A673 (cell line): ENCODE results near the gene AATF. TPM values are rescaled to one million over a fixed set of nuclear protein-coding genes. Genes with fewer than 3 reads are reported as not detected.

ENCODE experiments used
- BruUV-seq: library from RNA; stranded (reverse); fragments of 400-500 nt; replicated peaks from 2 replicates; lab custom pipeline; 2021; lab: Mats Ljungman, UMichigan
- CTCF ChIA-PET: fragments of 300-600 bp; sonication (Branson Sonifier 250); formaldehyde crosslinking; loops from one replicate; lab custom pipeline; 2022; ENCODE audit warnings: antibody characterized with exemption; lab: Charles Lee
- POLR2A ChIA-PET: fragments of 300-600 bp; sonication (Branson Sonifier 250); formaldehyde crosslinking; loops from one replicate; lab custom pipeline; 2022; ENCODE audit warnings: antibody characterized with exemption; ENCODE audit not compliant: low non-redundant PET; lab: Charles Lee
- DNase-seq: peaks from one replicate; pipeline ENCODE4 v3.0.0-alpha.2; 2015; ENCODE audit warnings: low spot score
- H3K27ac ChIP-seq: fragments of 200-600 bp; sonication (generic); 2 replicates; pipeline ENCODE4 v1.5.1; 2016; ENCODE audit warnings: mixed run types, low read depth, mild to moderate bottlenecking, mixed read lengths, antibody characterized with exemption, low read length; ENCODE audit not compliant: poor library complexity, severe bottlenecking
- H3K27me3 ChIP-seq: fragments of 200-600 bp; sonication (generic); replicated peaks from 2 replicates; pipeline ENCODE4 v1.6.1; 2017; ENCODE audit warnings: mixed run types, low read depth, mild to moderate bottlenecking, mixed read lengths, antibody characterized with exemption, low read length; ENCODE audit not compliant: insufficient read depth, poor library complexity
- H3K36me3 ChIP-seq: fragments of 200-600 bp; sonication (generic); 2 replicates; pipeline ENCODE4 v1.6.1; 2016; ENCODE audit warnings: mixed run types, mild to moderate bottlenecking, mixed read lengths, antibody characterized with exemption, low read length; ENCODE audit not compliant: insufficient read depth, poor library complexity, severe bottlenecking
- H3K4me1 ChIP-seq: fragments of 200-600 bp; sonication (generic); 2 replicates; pipeline ENCODE4 v1.6.1; 2017; ENCODE audit warnings: mixed run types, mild to moderate bottlenecking, mixed read lengths, antibody characterized with exemption, low read length; ENCODE audit not compliant: insufficient read depth, poor library complexity, severe bottlenecking
- H3K4me3 ChIP-seq: fragments of 200-600 bp; sonication (generic); 2 replicates; pipeline ENCODE4 v1.5.1; 2016; ENCODE audit warnings: low read depth, mixed run types, mild to moderate bottlenecking, mixed read lengths, low read length; ENCODE audit not compliant: poor library complexity, severe bottlenecking
- H3K9me3 ChIP-seq: fragments of 200-600 bp; sonication (generic); 2 replicates; pipeline ENCODE4 v1.6.1; 2016; ENCODE audit warnings: mixed run types, low read depth, mild to moderate bottlenecking, mixed read lengths, antibody characterized with exemption, low read length; ENCODE audit not compliant: poor library complexity, severe bottlenecking
- EZH2 ChIP-seq: fragments of 200-600 bp; sonication (generic); IDR thresholded peaks from 2 replicates; pipeline ENCODE4 v1.6.1; 2017; ENCODE audit warnings: borderline replicate concordance, low read depth, mild to moderate bottlenecking, mixed read lengths, antibody characterized with exemption, low read length; ENCODE audit not compliant: poor library complexity, severe bottlenecking
- intact Hi-C: fragments of 100-400 bp; cut with micrococcal nuclease; formaldehyde crosslinking; loops from one replicate; pipeline ENCODE4 v1.10.0; 2022; ENCODE audit not compliant: unreplicated experiment
- total RNA-seq: library from RNA; stranded (reverse); gene quantifications from 2 replicates; pipeline ENCODE4 v1.2.3, GENCODE V29; 2021
- TF ChIP-seq, protein P1 (sequence below): fragments of 300-800, 200-600 bp; sonication (generic); conservative IDR thresholded peaks from 2 replicates; pipeline ENCODE4 v1.5.1; 2017; ENCODE audit warnings: low read depth, mild to moderate bottlenecking, antibody characterized with exemption, low read length, moderate library complexity, mixed read lengths

The AATF gene
- total RNA-seq, 1 experiment from 2014 or later, result 51.3 TPM

DNA sequence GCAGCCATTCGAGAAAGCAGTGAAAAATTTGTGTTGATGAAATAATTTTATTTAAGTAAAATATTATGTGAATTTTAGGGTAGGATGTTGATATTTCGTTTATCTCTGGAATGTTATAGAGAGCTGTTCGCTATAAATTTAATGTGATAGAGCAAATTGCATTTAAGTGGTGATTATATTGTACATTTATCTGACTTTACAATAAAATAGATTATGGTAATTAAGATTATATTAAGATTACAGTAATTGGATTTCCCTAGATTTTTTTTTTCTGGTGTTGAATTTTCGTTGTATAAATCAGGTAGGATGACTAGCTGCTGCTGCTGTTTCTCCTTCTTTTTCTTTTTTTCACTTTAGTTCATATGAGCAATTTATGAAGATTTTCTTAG, 71.0 kb downstream of the AATF start:
- no peak for DNase-seq

DNA sequence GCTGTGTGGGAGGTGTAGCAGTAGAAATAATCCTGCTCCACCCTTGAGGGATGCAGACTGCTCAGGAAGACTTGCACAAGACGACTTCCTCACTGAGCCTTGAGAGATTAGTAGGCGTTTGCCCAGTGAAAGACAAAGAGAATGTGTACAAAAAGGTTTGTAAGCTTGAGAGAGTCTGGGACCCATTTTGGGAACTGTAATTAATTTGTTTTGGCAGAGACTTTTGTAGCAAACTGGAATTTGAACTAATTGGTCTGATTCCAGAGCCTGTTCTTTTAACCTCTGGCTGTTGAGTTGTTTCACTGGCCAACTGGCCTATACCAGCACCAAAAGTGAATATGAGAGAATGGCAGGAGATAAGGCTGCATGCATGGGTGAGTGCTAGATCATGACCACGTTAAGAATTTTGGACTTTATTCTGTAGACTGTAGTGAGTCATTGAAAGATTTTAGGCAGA, 75.5 kb downstream of the AATF start:
- intact Hi-C loops, result no loop called here
- POLR2A ChIA-PET, result no interaction called here
- BruUV-seq, result no TSS peak
- TF ChIP-seq EZH2, result no peak
- TF ChIP-seq, protein P1, sequence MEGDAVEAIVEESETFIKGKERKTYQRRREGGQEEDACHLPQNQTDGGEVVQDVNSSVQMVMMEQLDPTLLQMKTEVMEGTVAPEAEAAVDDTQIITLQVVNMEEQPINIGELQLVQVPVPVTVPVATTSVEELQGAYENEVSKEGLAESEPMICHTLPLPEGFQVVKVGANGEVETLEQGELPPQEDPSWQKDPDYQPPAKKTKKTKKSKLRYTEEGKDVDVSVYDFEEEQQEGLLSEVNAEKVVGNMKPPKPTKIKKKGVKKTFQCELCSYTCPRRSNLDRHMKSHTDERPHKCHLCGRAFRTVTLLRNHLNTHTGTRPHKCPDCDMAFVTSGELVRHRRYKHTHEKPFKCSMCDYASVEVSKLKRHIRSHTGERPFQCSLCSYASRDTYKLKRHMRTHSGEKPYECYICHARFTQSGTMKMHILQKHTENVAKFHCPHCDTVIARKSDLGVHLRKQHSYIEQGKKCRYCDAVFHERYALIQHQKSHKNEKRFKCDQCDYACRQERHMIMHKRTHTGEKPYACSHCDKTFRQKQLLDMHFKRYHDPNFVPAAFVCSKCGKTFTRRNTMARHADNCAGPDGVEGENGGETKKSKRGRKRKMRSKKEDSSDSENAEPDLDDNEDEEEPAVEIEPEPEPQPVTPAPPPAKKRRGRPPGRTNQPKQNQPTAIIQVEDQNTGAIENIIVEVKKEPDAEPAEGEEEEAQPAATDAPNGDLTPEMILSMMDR, result no peak
- no peak overlapping the region for H3K27ac ChIP-seq
- peak; percentile 7 for DNase-seq
- H3K4me1 ChIP-seq, result no peaks in the 10 kb centered on the region
- no peaks in the 10 kb centered on the region for H3K36me3 ChIP-seq
- no peaks in the 10 kb centered on the region for H3K9me3 ChIP-seq
- CTCF ChIA-PET, result no interaction called here
- no peaks in the 10 kb centered on the region for H3K27me3 ChIP-seq
- no peak overlapping the region for H3K4me3 ChIP-seq

More for the DNA sequence above, 71.0 kb downstream of the AATF start:
- intact Hi-C loops, result no loop called here
- no TSS peak for BruUV-seq
- Histone ChIP-seq H3K9me3 (no peaks in the 10 kb centered on the region), H3K4me3 (no peak overlapping the region), H3K27ac (no peak overlapping the region), H3K36me3 (no peaks in the 10 kb centered on the region), H3K27me3 (no peaks in the 10 kb centered on the region), H3K4me1 (no peaks in the 10 kb centered on the region)
- no peak for TF ChIP-seq EZH2
- TF ChIP-seq, protein P1, result no peak
- ChIA-PET CTCF (no interaction called here), POLR2A (no interaction called here)

DNA sequence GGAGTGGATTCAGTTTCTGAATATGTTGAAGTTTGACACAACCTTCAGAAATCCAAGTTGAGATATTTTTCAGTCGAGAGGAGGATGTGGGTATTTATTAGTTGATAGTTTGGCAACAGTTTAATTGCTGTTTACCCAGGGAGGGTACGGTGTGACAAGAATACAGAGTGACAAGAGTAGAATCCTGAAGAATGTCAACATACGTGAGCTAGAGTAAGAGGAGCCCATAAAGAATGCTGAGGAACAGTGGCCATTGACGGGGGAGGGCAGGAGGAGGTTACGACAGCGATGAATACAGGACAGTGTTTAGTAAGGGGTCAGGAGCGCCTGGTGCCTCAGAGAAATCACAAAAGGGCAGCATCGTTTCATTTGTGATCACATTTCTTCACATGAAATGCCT, 76.5 kb downstream of the AATF start:
- Histone ChIP-seq H3K27ac (no peak overlapping the region), H3K4me3 (no peak overlapping the region), H3K27me3 (no peaks in the 10 kb centered on the region), H3K9me3 (no peaks in the 10 kb centered on the region), H3K36me3 (no peaks in the 10 kb centered on the region), H3K4me1 (no peaks in the 10 kb centered on the region)
- no peak for TF ChIP-seq EZH2
- TF ChIP-seq, protein P1, result no peak
- DNase-seq, result no peak
- no TSS peak for BruUV-seq
- CTCF ChIA-PET, result no interaction called here
- intact Hi-C loops, result no loop called here
- POLR2A ChIA-PET, result no interaction called here
